Measurements from ENCODE around the gene LAMA2. TPM values are rescaled to one million over a fixed set of nuclear protein-coding genes. Genes with fewer than 3 reads are reported as not detected.

LAMA2 gene
- polyA plus RNA-seq, 1 donor from 2014 or later = 2.5 TPM

- H3F3A ChIP-seq (ENCODE audit: insufficient read depth, low read length, poor library complexity, severe bottlenecking) = no peaks in the 10 kb centered on the region
- no peaks in the 10 kb centered on the region for H4K20me1 ChIP-seq (ENCODE audit: insufficient read depth)
- H3K36me3 ChIP-seq (ENCODE audit: insufficient read depth, low read length) = no peaks in the 10 kb centered on the region
- TF ChIP-seq EP300 (conservative IDR thresholded peaks at IDR 0.05; ENCODE audit: poor library complexity, severe bottlenecking) = no peak
- no peak for TF ChIP-seq POLR2AphosphoS5 (IDR thresholded peaks at IDR 0.05)
- TF ChIP-seq RAD21 (conservative IDR thresholded peaks at IDR 0.05) = no peak
- TF ChIP-seq SMC3 (conservative IDR thresholded peaks at IDR 0.05; ENCODE audit: poor library complexity) = no peak
- no peak for TF ChIP-seq EZH2 (IDR thresholded peaks at IDR 0.05; ENCODE audit: borderline replicate concordance, insufficient read depth, low read length, poor library complexity, severe bottlenecking)
- no peak for TF ChIP-seq CTCF (IDR thresholded peaks at IDR 0.05; ENCODE audit: poor library complexity, severe bottlenecking)
- TF ChIP-seq REST (IDR thresholded peaks at IDR 0.05; ENCODE audit: borderline replicate concordance) = no peak
- TF ChIP-seq TAF1 (IDR thresholded peaks at IDR 0.05; ENCODE audit: low read depth) = no peak
- TF ChIP-seq MXI1 (conservative IDR thresholded peaks at IDR 0.05; ENCODE audit: poor library complexity, severe bottlenecking) = no peak
- no peaks in the 10 kb centered on the region for H3K9me2 ChIP-seq (ENCODE audit: insufficient read depth, low read length)
- H3K79me2 ChIP-seq (replicated peaks; ENCODE audit: insufficient read depth, low read length) = no peaks in the 10 kb centered on the region
- no peak overlapping the region for H3K4me3 ChIP-seq (ENCODE audit: low read length)
- no peak overlapping the region for H3K27ac ChIP-seq (ENCODE audit: low read length)
- no peak overlapping the region for H2AFZ ChIP-seq (ENCODE audit: low read depth, low read length)
- no peaks in the 10 kb centered on the region for H3K9me3 ChIP-seq (ENCODE audit: low read length)
- H3K9ac ChIP-seq (ENCODE audit: low read length) = no peak overlapping the region
- H3K27me3 ChIP-seq (ENCODE audit: insufficient read depth, low read depth, low read length) = no peaks in the 10 kb centered on the region
- H3K4me2 ChIP-seq (ENCODE audit: low read length) = no peak overlapping the region
Measured at GRCh38 chr6:128870746-128871145, 12.2 kb upstream of the LAMA2 start.

- H3K4me3 ChIP-seq (ENCODE audit: low read length) = no peak overlapping the region
- H3K27ac ChIP-seq (ENCODE audit: low read length) = no peak overlapping the region
- no peaks in the 10 kb centered on the region for H4K20me1 ChIP-seq (ENCODE audit: insufficient read depth)
- H3K9me2 ChIP-seq (ENCODE audit: insufficient read depth, low read length) = no peaks in the 10 kb centered on the region
- H3K4me2 ChIP-seq (ENCODE audit: low read length) = no peak overlapping the region
- H2AFZ ChIP-seq (ENCODE audit: low read depth, low read length) = no peak overlapping the region
- no peaks in the 10 kb centered on the region for H3K36me3 ChIP-seq (ENCODE audit: insufficient read depth, low read length)
- no peak for TF ChIP-seq MXI1 (conservative IDR thresholded peaks at IDR 0.05; ENCODE audit: poor library complexity, severe bottlenecking)
- TF ChIP-seq EP300 (conservative IDR thresholded peaks at IDR 0.05; ENCODE audit: poor library complexity, severe bottlenecking) = no peak
- TF ChIP-seq SMC3 (conservative IDR thresholded peaks at IDR 0.05; ENCODE audit: poor library complexity) = no peak
- TF ChIP-seq RAD21 (conservative IDR thresholded peaks at IDR 0.05) = no peak
- TF ChIP-seq TAF1 (IDR thresholded peaks at IDR 0.05; ENCODE audit: low read depth) = no peak
- TF ChIP-seq CTCF (IDR thresholded peaks at IDR 0.05; ENCODE audit: poor library complexity, severe bottlenecking) = no peak
- TF ChIP-seq EZH2 (IDR thresholded peaks at IDR 0.05; ENCODE audit: borderline replicate concordance, insufficient read depth, low read length, poor library complexity, severe bottlenecking) = no peak
- no peak for TF ChIP-seq POLR2AphosphoS5 (IDR thresholded peaks at IDR 0.05)
- TF ChIP-seq REST (IDR thresholded peaks at IDR 0.05; ENCODE audit: borderline replicate concordance) = no peak
- H3K27me3 ChIP-seq (ENCODE audit: insufficient read depth, low read depth, low read length) = no peaks in the 10 kb centered on the region
- no peaks in the 10 kb centered on the region for H3K79me2 ChIP-seq (replicated peaks; ENCODE audit: insufficient read depth, low read length)
- H3K9me3 ChIP-seq (ENCODE audit: low read length) = no peaks in the 10 kb centered on the region
- H3F3A ChIP-seq (ENCODE audit: insufficient read depth, low read length, poor library complexity, severe bottlenecking) = no peaks in the 10 kb centered on the region
- H3K9ac ChIP-seq (ENCODE audit: low read length) = no peak overlapping the region
Measured at GRCh38 chr6:128874863-128875262, 8.1 kb upstream of the LAMA2 start.
